D721Med (cell line): ENCODE data around the gene ARID1B.

Experiments
- DNase-seq: peaks from one replicate; pipeline ENCODE4 v3.0.0; 2011; ENCODE audit warnings: low spot score; ENCODE audit not compliant: insufficient read length
- FAIRE-seq: peaks from 2 replicates; lab custom pipeline; 2011; peaks lifted over from hg19 to GRCh38; lab: Jason Lieb, UNC
- CTCF ChIP-seq: IDR thresholded peaks from 2 replicates; pipeline ENCODE4 v1.5.1; 2012; ENCODE audit warnings: mild to moderate bottlenecking, control low read depth; ENCODE audit not compliant: insufficient read depth; ENCODE audit errors: missing control alignments

ARID1B gene

GRCh38 chr6:156912431-156912830, 135.3 kb downstream of the ARID1B start:
- TF ChIP-seq CTCF: no peak
- no peak for FAIRE-seq
- DNase-seq: no peak

GRCh38 chr6:156914181-156914580, 137.0 kb downstream of the ARID1B start:
- DNase-seq: no peak
- no peak for FAIRE-seq
- TF ChIP-seq CTCF: no peak

GRCh38 chr6:156916130-156916801, 139.1 kb downstream of the ARID1B start:
- DNase-seq: no peak
- no peak for FAIRE-seq
- no peak for TF ChIP-seq CTCF

- TF ChIP-seq CTCF: no peak
- DNase-seq: no peak
- no peak for FAIRE-seq
These were observed 140.0 kb downstream of the ARID1B start for GRCh38 chr6:156917213-156917612.

GRCh38 chr6:156918647-156919046, 141.5 kb downstream of the ARID1B start:
- TF ChIP-seq CTCF: no peak
- DNase-seq (no peak), FAIRE-seq (no peak)

- no peak for FAIRE-seq
- no peak for DNase-seq
- no peak for TF ChIP-seq CTCF
These were observed 142.2 kb downstream of the ARID1B start for GRCh38 chr6:156919370-156919769.

- no peak for DNase-seq
- TF ChIP-seq CTCF: no peak
- FAIRE-seq: peak; percentile 29
These were observed 142.7 kb downstream of the ARID1B start for GRCh38 chr6:156919814-156920369.
